SHP77 (cell line): Measurements from ENCODE around the gene IRF2.

ENCODE experiments used
- DNase-seq, 2 experiments: peaks; one replicate each; lab custom pipeline; 2025; lab: John Stamatoyannopoulos, UW

Gene IRF2

DNA sequence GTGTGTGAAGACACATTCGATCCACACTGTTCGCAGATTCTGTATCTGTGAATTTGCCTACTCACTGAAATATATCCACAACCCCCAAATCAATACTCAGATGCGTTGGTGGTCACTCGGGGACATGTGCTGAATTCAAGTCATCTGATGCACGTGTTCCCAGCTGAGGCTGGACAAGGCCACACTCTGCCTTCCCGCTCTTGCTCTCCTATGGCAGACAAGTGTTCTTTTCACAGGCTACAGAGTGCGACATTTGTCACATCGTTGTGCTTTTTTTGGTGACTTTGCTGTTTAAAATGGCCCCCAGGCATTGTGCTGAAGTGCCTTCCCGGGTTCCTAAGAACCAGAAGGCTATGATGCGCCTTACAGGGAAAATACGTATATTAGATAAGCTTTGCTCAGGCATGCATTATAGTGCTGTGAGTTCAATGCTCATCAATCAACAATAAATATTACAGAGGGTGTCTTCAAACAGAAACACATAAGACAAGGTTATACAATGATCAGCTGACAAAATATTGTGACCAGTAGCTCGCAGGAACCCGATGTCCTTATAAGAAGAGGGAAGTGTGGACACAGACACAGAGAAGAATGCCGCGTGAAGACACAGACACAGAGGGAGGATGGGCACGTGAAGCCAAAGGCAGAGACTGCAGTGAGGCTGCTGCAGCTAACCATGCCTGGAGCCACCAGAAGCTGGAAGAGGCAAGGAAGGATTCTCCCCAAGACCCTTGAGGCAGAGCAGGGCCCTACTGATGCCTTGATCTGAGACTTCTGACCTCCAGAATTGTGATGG, 42.0 kb downstream of the IRF2 start:
- DNase-seq, result no peak

DNA sequence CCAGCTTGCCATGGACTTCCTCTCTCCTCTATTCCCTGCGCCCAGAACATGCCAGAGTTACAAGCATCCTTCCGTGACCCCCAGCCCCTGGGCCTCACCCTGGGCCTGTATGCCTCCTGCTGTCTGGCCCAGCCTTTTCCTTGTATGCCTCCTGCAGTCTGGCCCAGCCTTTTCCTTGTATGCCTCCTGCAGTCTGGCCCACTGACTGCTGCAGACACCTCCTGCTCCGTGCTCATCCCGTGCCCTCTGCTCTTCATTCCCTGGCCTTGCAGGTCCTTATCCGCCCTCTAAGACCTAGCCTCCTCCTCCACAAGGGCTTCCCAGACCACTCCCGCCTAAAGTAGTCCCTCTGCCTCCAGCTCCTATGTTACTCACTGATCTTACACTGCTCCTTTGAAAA, 44.2 kb downstream of the IRF2 start:
- no peak for DNase-seq

DNA sequence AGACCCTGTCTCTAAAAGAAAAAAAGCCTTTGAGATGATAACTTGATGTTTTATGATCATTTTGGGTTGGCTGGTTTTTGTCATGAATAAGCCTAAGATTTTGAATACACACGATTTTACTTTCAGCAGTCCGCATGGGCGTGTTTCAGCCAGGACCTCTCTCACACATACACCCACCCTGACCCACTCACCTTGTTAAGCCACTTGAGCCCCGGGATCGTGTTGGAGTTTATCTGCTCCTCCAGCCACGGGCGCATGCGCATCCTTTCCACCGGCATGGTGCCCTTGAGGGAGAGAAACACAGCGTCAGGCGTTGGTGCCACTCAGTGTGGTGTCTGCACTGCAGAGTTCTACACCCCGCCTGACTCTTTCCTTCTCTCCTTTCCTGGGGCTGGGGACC, 45.6 kb downstream of the IRF2 start:
- no peak for DNase-seq

DNA sequence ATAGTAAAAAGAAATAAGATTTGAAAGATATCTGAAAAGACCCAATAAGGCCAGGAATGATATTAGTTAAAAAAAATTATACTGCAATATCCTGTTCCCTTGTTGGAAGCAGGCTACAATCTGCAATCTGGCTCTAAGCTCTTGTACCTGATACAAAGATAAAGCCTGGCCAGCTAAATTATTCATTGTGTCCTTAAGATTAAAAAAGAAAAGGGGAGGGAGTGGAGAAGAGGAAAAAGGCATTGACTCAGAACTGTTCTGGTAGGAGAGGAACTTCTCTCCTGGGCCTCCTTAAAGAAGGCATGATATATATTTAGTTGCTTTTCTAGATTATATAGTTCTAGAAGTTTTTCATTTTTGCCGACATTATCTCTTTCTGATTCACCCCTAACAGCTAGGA, 46.7 kb downstream of the IRF2 start:
- no peak for DNase-seq

DNA sequence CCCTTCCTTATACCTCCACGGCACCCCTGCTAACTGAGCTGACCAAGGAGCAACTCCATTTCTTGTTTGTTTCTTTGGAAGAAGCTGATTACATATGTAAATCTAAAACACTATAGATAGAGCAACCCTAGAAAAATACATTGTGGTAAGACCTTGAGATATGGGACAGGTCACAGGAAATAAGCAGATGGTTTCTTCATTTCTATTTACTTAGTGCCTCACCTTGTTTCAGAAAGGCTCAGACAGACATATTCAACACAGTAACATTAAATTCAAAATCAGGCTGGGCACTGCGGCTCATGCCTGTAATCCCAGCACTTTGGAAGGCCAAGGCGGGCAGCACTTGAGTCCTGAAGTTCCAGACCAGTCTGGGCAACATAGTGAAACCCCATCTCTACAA, 47.3 kb downstream of the IRF2 start:
- DNase-seq, result no peak

DNA sequence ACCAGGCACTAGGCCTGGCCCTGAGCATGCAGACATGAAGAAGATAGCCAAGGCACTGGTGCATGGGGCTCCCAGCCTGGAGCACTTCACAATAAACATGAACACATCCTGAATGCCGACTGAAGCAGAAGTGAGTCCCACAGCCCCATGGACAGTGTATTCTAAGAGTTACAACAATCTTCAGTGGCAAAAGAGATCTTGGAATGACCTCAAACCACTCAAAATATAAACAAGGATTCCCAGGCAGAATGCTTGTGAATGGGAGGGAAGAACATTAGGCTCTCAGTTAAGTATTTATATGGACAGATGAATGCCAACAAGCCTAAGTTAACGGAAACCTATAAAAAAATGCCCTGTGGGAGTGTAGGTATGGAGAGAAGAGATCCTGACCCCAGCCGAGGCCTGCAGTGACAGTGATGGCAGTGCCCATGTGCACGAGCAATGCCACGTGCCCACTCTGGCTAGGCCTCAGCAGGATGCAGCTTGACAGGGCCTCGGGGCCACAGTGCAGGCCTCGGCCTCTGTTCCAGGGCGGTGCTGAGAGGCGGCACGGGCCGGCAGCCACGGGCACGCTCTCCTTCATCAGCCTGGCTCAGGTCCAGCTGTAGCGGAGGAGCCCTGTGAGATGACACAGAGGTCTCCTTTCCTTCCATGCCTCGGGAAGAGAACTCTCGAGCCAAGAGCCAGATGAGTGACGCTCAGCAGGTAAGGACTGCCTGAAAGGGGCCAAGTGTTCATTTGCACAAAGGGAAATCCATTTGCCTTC, 49.2 kb downstream of the IRF2 start:
- DNase-seq, result no peak

DNA sequence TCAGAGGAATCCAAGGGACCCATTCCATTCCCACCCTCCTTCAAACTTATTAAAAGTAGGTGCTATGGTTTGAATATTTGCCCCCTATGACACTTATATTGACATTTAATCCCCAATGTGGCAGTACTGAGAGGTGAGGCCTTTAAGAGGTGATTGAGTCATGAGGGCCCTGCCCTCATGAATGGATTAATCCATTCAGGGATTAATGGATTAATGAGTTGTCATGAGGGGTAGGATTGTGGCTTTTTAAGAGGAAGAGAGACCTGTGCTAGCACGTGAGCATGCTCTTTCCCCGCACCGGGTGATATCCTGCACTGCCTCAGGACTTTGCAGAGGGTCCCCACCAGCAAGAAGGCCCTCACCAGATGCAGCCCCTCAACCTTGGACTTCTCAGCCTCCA, 50.1 kb downstream of the IRF2 start:
- no peak for DNase-seq

DNA sequence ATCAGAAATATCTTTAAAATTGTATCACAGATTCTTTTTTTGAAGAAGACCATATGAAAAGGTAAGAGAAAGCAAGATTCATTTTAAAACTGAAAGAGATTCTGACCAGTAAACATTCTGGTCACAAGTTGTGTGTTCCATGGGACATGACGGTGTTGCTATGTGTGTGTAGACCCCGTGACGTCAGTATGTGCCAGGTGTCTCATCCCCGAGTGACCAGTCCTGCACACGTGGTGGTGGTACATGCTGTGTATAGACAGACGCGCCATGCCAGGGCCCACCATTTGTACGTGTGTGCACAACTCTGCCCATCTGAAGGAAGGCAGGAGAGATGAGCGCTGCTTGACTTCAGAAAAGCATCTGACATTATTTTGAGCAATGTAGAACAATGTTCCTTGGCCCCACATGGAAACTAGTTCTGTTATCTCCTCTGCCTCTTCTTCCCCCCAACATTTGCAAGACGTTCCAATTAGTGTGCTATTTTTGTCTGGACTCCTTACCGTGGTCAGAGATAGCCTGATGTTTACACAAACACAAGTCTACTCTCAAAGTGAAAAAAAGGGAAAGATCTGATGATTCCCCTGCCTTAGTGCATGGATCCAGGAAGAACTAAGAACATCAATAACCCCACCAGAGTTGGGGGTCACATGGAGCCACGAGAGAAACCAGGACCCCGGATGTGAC, 51.2 kb downstream of the IRF2 start:
- no peak for DNase-seq

DNA sequence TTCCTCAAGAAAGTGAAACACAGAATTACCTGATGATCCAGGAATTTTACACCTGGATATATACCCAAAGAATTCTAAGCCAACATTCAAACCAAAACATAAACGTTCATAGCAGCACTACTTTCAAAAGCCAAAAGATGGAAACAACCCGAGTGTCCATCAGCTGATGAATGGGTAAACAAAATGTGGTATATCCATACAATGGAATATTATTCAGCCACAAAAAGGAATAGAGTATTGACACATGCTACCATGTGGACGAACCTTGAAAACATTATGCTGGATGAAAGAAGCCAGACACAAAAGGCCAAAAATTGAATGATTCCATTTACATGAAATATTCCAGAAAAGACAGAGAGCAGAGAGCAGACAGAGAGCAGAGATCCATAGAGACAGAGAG, 52.0 kb downstream of the IRF2 start:
- DNase-seq, result no peak

DNA sequence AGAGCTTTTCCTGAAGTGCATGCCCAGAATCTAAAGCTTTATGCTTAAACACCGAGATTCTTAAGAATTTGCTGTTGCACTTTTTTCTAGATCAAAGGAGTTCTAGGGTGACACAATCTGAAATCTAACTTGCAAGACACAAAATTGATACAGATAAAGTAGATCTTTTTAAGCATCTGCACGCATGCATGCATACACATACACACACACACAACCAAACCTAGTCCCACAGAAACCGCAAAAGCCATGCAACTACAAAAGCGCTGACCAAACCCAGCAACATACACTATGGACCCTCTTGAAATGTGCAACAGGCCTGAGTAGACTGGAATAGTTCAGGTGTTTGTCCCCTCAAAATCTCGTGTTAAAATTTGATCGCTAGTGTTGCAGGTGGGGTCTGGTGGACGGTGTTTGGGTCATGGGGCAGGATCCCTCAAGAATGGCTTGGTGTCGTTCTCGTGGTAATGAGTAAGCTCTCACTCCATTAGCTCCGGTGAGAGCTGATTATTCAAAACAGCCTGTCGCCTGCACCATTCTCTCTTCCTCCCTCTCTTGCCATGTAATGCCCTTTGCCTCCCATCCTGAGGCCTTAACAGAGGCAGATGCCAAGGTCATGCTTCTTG, 52.7 kb downstream of the IRF2 start:
- DNase-seq, result no peak

DNA sequence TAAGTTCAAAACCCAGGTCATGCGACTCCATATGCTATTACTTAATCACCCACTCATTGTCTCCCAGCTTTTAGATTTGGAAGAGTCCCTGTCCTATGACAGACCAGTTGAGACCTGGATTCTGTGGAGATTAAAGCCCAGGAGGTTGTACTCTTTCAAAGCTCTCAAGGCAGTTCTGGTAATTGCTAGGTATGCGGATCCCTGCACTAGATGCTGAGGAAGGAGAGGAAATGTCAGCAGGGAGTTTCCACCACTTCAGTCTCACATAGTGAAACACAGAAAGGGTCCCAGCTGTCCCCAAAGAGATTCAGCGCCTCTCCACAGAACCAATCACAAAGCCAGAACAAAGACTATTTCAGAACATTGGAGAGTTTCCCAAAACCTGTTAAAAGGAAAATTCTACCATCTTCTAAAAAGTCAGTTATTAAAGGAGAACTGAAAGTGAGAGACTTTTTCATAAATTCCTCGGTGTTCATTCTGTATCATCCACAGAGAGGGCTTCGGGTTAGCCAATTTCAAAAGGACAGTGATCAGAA, 53.4 kb downstream of the IRF2 start:
- no peak for DNase-seq

DNA sequence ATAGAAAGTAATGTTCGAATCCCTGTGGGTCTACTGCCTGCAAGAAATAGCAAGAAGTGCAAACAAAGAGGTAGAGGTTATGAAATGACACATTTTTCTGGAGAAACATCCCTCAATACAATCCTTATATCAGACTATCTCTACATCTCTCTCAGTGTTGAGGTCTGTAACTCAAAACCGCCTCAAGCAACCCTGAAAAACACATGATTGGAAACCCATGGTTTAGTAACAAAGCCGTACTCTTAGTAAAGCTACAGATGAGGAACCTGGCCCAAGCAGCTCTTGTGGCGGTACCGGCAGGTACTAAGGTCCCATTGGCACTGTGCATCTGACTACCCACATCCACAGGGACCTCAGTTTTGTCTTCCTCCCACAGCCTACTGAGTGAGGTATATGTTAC, 53.9 kb downstream of the IRF2 start:
- no peak for DNase-seq

DNA sequence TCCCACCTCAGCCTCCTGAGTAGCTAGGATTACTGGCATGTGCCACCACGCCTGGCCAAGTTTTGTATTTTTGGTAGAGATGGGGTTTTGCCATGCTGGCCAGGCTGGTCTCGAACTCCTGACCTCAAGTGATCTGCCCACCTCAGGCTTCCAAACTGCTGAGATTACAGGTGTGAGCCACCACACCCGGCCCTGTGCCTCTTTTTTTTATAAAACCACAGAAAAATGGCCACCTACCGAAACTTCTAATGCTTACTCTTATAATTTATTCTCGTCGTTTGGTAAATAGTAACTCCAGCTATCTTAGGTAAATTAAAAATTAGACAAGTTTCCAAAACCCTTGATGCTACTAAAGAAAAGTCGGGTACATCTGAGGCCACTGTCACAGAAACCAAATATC, 54.4 kb downstream of the IRF2 start:
- DNase-seq, result no peak

DNA sequence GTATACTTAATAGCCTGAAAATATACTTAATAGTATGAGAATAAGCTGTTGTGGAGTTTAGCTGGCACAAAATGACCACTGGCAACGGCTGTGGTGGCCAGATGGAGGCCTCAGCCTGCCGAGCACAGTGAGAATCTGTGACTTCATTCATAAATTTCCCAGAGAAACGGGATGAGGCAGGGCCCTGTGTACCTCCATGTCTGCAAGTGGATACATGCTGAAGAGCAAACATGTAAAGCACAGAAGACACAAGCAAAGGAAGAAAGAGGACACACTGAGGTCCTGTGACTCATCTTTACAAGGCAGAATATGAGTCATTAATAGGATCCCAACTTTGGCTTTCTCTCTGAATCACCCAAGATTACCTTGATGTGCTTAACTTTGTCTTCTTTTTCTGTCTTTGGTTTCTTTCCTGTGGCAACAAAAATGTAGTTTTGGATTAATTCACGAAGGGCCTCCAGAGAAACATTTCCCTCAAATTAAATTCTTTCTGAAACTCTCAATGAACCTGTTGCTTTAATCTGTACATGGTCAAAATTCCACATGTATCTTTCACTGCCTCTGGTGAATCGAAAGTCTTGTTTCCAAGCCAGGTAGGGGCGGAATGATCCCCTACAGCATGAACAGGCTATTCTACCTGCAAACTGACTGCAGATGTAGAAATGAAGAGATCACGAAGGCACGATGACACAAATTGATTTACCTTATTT, 56.4 kb downstream of the IRF2 start:
- no peak for DNase-seq

DNA sequence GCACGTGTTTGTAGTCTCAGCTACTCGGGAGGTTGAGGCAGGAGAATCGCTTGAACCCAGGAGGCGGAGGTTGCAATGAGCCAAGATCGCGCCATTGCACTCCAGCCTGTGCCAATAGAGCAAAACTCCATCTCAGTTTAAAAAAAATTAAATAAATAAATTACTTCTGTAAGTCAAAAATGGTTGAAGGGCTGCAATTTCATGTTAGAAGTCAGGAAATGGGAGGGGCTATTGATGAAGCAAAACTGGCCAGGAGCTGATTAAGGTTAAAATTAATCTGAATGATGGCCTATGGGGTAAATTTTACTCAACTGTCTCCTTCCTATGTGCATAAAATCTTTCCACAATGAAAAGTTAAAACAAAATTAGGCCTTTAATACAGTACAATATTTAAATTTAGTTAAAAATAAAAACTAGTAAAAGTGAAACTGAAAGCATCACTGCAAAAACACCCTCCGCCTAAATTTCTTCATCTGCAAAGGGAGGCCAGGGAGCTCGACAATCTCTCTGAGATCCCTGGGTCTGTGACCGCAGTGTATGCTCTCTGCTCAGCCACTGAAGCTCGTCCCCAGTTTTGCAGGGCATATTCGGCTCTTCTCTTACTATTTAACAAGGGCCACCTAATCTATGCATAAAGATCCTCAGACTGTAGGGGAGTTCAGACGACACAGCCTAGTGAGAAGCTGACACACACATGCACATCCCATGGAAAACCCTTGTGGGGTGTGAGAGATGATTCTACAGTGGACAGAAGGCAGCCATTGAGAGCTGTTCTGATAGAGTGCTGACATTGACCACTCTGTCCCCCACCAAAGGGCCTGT, 57.2 kb downstream of the IRF2 start:
- DNase-seq, result no peak

DNA sequence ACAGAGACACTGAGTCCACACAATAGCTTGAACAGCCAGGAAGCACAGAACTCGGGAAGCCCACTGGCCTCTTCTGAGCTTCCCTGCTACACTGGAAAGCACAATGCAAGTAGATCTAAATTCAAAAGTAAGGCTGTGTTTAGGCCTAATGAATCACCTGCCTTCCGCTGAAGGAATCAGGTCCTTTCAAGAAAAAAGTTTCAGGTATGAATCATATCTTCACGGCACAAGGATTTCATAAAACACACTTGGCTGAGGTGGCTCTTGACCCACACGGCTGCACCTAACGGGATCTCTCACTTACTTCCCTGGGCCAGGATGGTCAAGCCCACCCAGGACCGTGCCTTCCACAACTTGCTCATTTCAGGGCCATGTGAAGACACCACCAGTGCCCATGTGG, 59.3 kb downstream of the IRF2 start:
- DNase-seq, result no peak

DNA sequence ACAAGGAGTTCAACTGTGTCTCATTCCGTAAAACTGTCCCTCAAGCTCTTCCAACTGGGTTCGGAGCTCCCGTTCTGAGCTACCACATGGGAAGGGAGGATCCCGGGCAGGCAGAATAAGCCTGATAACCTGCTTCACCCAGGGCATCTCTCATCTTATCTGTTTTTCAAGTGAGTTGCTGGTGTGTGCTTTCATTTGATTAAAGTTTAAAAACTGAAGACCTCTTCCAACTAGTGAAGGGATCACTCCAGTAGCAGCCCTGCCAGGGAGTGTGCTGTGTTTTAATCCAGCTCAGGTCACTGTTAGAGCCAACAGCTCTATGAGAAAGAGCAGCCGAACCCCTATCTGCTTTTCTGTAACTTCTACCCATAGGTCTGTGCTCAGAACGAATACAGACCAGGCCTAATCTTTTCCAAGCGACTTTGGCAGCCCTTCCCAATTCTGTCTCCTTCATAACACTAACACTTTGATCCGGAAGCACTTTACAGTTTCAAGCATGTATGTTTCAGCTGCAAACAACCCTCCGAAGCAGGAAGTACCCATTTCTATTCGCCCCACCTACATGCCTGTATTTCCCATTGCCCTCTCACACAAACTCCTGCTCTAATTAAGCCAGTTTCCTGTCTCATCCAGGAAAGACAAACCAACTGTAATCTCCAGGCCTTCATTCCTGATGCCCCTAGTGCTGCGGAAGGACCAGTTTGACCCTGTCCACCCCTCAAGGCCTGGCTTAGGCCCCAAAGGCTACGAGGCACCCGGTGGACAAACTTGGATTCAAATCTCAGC, 60.9 kb downstream of the IRF2 start:
- DNase-seq, result no peak

DNA sequence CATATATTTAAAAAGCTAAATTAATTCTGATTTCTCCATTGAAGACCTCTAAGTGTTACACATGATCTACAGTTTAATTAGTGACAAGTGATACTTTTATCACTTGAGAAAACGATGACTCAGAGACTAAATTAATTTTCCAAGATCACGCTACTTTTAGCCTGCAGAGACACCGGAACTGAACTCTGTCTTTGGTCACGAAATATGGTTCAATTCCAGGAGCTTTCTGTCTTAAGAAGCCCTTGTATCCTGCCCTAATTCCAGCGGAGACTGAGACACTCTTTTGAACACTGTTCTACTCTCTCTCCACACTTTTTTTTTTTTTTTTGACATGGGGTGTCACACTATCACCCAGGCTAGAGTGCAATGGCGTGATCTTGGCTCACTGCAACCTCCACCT, 63.6 kb downstream of the IRF2 start:
- DNase-seq, result no peak

DNA sequence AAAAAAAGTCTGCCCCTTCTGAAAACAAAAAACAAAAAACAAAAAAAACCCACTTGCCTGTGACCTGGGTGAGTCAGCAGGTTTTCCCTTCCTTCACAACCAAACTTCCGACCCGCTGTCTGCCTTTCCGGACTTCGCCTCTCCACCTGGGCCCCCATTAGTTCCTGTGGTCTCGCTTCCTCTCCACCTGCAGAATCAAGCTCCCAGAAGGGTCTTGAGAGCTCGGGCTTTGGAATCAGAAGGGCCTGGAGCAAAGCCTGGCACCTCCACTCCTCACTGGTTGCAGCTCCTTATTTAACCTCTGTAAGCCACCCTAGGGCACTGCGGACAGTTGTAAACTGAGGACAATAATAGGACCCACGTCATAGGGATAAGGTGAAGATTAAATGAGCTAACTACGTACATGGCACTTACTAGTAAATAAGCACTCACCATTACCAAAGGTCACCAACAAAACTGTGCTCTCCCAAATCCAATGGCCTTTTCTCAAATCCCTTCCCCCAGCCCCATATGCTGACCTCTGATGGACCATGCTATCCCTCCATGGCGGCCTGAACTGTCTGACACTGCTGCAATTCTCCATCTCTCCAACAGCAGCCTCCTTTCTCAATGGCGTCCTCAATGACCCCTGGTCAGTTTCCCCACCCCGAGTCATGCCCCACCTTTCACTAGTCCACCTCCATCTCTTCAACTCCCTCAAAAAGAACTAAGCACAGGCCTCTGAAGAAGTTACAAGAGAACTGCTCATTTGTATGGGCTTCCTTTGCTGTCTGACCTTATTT, 64.2 kb downstream of the IRF2 start:
- no peak for DNase-seq
